Neural progenitor cell (in vitro differentiated cells): Measurements from ENCODE around the gene ADCK1. TPM values are rescaled to one million over a fixed set of nuclear protein-coding genes. Genes with fewer than 3 reads are reported as not detected.

Experiments used
- DNase-seq: peaks from one replicate; pipeline ENCODE4 v3.0.0-alpha.2; 2016; ENCODE audit warnings: low spot score
- H2AFZ ChIP-seq: fragments of 200-600 bp; sonication (generic); replicated peaks from 2 replicates; pipeline ENCODE4 v1.6.1; 2016; ENCODE audit warnings: antibody characterized with exemption
- H3F3A ChIP-seq: fragments of 200-600 bp; sonication (generic); 2 replicates; pipeline ENCODE4 v1.6.1; 2016; ENCODE audit warnings: antibody characterized with exemption, low read depth
- H3K27ac ChIP-seq: fragments of 200-600 bp; sonication (generic); 2 replicates; pipeline ENCODE4 v1.5.1; 2016; ENCODE audit warnings: mild to moderate bottlenecking
- H3K27me3 ChIP-seq: fragments of 200-600 bp; sonication (generic); 2 replicates; pipeline ENCODE4 v1.6.1; 2016; ENCODE audit warnings: mild to moderate bottlenecking, moderate library complexity
- H3K36me3 ChIP-seq: fragments of 200-600 bp; sonication (generic); 2 replicates; pipeline ENCODE4 v1.5.1; 2016
- H3K4me1 ChIP-seq: fragments of 200-600 bp; sonication (generic); 2 replicates; pipeline ENCODE4 v1.6.1; 2016; ENCODE audit warnings: mixed run types
- H3K4me2 ChIP-seq: fragments of 200-600 bp; sonication (generic); 2 replicates; pipeline ENCODE4 v1.6.1; 2016
- H3K4me3 ChIP-seq: fragments of 200-600 bp; sonication (generic); 2 replicates; pipeline ENCODE4 v1.5.1; 2016
- H3K79me2 ChIP-seq: fragments of 200-600 bp; sonication (generic); 2 replicates; pipeline ENCODE4 v1.6.1; 2016; ENCODE audit warnings: low read depth
- H3K9ac ChIP-seq: fragments of 200-600 bp; sonication (generic); 2 replicates; pipeline ENCODE4 v1.6.1; 2016
- H3K9me3 ChIP-seq: fragments of 200-600 bp; sonication (generic); 2 replicates; pipeline ENCODE4 v1.5.1; 2016; ENCODE audit warnings: low read depth
- H4K20me1 ChIP-seq: fragments of 200-600 bp; sonication (generic); 2 replicates; pipeline ENCODE4 v1.6.1; 2016; ENCODE audit warnings: low read depth
- H3K27ac Mint-ChIP-seq: 3 replicates; pipeline ENCODE4 v1.8.0; 2021; ENCODE audit warnings: mixed read lengths
- H3K27me3 Mint-ChIP-seq: 2 replicates; pipeline ENCODE4 v1.8.0; 2022; ENCODE audit warnings: low read depth, mild to moderate bottlenecking, inconsistent platforms, moderate library complexity, mixed read lengths; ENCODE audit not compliant: insufficient read depth
- H3K36me3 Mint-ChIP-seq: 3 replicates; pipeline ENCODE4 v1.8.0; 2021; ENCODE audit warnings: mixed read lengths
- H3K4me1 Mint-ChIP-seq: 3 replicates; pipeline ENCODE4 v1.8.0; 2021; ENCODE audit warnings: mixed read lengths
- H3K4me3 Mint-ChIP-seq: 3 replicates; pipeline ENCODE4 v1.8.0; 2021; ENCODE audit warnings: mild to moderate bottlenecking, moderate library complexity, mixed read lengths
- H3K9me3 Mint-ChIP-seq: 3 replicates; pipeline ENCODE4 v1.8.0; 2020; ENCODE audit warnings: mixed read lengths
- CTCF ChIP-seq: fragments of 200-600 bp; sonication (generic); IDR thresholded peaks from 2 replicates; pipeline ENCODE4 v1.5.1; 2017; ENCODE audit warnings: antibody characterized with exemption, mild to moderate bottlenecking
- EZH2 ChIP-seq: fragments of 200-600 bp; sonication (generic); IDR thresholded peaks from 2 replicates; pipeline ENCODE4 v1.6.1; 2017; ENCODE audit warnings: antibody characterized with exemption, mild to moderate bottlenecking, moderate library complexity
- EZH2phosphoT487 ChIP-seq: fragments of 200-600 bp; sonication (generic); IDR thresholded peaks from 2 replicates; pipeline ENCODE4 v1.6.1; 2017; ENCODE audit warnings: antibody characterized with exemption
- total RNA-seq: library from RNA; depleted of rRNA; stranded (reverse); fragments of >200 nt; gene quantifications from 2 replicates; pipeline ENCODE4 v1.2.3, GENCODE V29; 2015; ENCODE audit warnings: low replicate concordance

The ADCK1 gene
- total RNA-seq, 1 donor from 2014 or later: 1.6 TPM

GRCh38 chr14:77890873-77891272 lies 91.0 kb downstream of the ADCK1 start:
- Mint-ChIP-seq H3K4me1 (no peaks in the 10 kb centered on the region), H3K9me3 (no peaks in the 10 kb centered on the region), H3K36me3 (peaks cover 8% of the 10 kb centered on the region), H3K27me3 (peaks cover 2% of the 10 kb centered on the region), H3K27ac (no peak overlapping the region), H3K4me3 (no peak overlapping the region)
- H3K9ac ChIP-seq: no peak overlapping the region
- TF ChIP-seq EZH2phosphoT487: no peak
- no peak for TF ChIP-seq CTCF
- TF ChIP-seq EZH2: no peak
- no peaks in the 10 kb centered on the region for H3K9me3 ChIP-seq
- H3F3A ChIP-seq: no peaks in the 10 kb centered on the region
- no peaks in the 10 kb centered on the region for H3K79me2 ChIP-seq
- H3K4me2 ChIP-seq: no peak overlapping the region
- H3K36me3 ChIP-seq: no peaks in the 10 kb centered on the region
- H3K27me3 ChIP-seq: no peaks in the 10 kb centered on the region
- no peaks in the 10 kb centered on the region for H3K4me1 ChIP-seq
- H3K4me3 ChIP-seq: no peak overlapping the region
- DNase-seq: no peak
- no peak overlapping the region for H3K27ac ChIP-seq
- H4K20me1 ChIP-seq: no peaks in the 10 kb centered on the region
- no peak overlapping the region for H2AFZ ChIP-seq

- Histone ChIP-seq H3K4me2 (no peak overlapping the region), H3K36me3 (no peaks in the 10 kb centered on the region), H3F3A (no peaks in the 10 kb centered on the region), H4K20me1 (no peaks in the 10 kb centered on the region), H3K9ac (no peak overlapping the region), H3K27ac (no peak overlapping the region), H3K79me2 (no peaks in the 10 kb centered on the region), H3K4me3 (no peak overlapping the region), H3K9me3 (no peaks in the 10 kb centered on the region), H3K27me3 (no peaks in the 10 kb centered on the region), H3K4me1 (no peaks in the 10 kb centered on the region), H2AFZ (no peak overlapping the region)
- H3K27me3 Mint-ChIP-seq: peaks cover 2% of the 10 kb centered on the region
- H3K36me3 Mint-ChIP-seq: peaks cover 8% of the 10 kb centered on the region
- no peak overlapping the region for H3K4me3 Mint-ChIP-seq
- H3K27ac Mint-ChIP-seq: no peak overlapping the region
- TF ChIP-seq CTCF (no peak), EZH2 (no peak), EZH2phosphoT487 (no peak)
- DNase-seq: no peak
- H3K4me1 Mint-ChIP-seq: no peaks in the 10 kb centered on the region
- no peaks in the 10 kb centered on the region for H3K9me3 Mint-ChIP-seq
Measured at GRCh38 chr14:77892381-77892871, 92.5 kb downstream of the ADCK1 start.

GRCh38 chr14:77892890-77893484 lies 93.1 kb downstream of the ADCK1 start:
- Histone ChIP-seq H3K4me3 (no peak overlapping the region), H3K4me1 (no peaks in the 10 kb centered on the region), H3K27ac (no peak overlapping the region), H4K20me1 (no peaks in the 10 kb centered on the region), H3K4me2 (no peak overlapping the region), H3F3A (no peaks in the 10 kb centered on the region), H3K27me3 (no peaks in the 10 kb centered on the region), H2AFZ (no peak overlapping the region), H3K9me3 (no peaks in the 10 kb centered on the region), H3K79me2 (no peaks in the 10 kb centered on the region), H3K36me3 (no peaks in the 10 kb centered on the region), H3K9ac (no peak overlapping the region)
- H3K27me3 Mint-ChIP-seq: no peaks in the 10 kb centered on the region
- DNase-seq: no peak
- no peak overlapping the region for H3K4me3 Mint-ChIP-seq
- no peaks in the 10 kb centered on the region for H3K4me1 Mint-ChIP-seq
- H3K36me3 Mint-ChIP-seq: peaks cover 5% of the 10 kb centered on the region
- TF ChIP-seq EZH2: no peak
- TF ChIP-seq CTCF: no peak
- no peak for TF ChIP-seq EZH2phosphoT487
- no peak overlapping the region for H3K27ac Mint-ChIP-seq
- no peaks in the 10 kb centered on the region for H3K9me3 Mint-ChIP-seq
